ENCODE data around the gene FRRS1.

The FRRS1 gene

DNA sequence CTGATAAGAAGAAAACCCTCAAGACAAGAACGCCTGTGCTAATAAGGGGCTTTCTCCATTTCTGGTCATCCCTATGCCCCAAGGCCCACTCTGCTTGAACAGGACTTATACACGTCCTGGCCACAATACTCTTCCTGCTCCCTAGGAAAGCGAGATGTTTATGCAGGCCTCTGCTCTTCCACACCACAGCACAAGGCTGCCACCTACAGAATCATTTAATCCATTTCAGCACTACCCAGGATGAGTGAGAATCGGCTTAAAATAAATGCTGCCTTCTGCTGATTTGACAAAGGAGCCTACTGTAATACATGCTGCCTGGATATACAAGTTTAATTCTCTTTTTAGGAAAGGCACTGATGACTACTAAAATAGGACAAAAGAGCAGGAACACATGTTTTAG lies 29.4 kb downstream of the FRRS1 start:
- no peak overlapping the region for H3K9ac ChIP-seq (ENCODE audit: low read length)
- TF ChIP-seq EZH2phosphoT487 (IDR thresholded peaks at IDR 0.05; ENCODE audit: low read depth) = no peak
- TF ChIP-seq, protein P1, sequence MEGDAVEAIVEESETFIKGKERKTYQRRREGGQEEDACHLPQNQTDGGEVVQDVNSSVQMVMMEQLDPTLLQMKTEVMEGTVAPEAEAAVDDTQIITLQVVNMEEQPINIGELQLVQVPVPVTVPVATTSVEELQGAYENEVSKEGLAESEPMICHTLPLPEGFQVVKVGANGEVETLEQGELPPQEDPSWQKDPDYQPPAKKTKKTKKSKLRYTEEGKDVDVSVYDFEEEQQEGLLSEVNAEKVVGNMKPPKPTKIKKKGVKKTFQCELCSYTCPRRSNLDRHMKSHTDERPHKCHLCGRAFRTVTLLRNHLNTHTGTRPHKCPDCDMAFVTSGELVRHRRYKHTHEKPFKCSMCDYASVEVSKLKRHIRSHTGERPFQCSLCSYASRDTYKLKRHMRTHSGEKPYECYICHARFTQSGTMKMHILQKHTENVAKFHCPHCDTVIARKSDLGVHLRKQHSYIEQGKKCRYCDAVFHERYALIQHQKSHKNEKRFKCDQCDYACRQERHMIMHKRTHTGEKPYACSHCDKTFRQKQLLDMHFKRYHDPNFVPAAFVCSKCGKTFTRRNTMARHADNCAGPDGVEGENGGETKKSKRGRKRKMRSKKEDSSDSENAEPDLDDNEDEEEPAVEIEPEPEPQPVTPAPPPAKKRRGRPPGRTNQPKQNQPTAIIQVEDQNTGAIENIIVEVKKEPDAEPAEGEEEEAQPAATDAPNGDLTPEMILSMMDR (IDR thresholded peaks at IDR 0.05; ENCODE audit: low read depth, low read length) = peak; percentile 20; the same call in 1 of the 2 replicates
- H4K20me1 ChIP-seq (ENCODE audit: insufficient read depth, low read length) = no peaks in the 10 kb centered on the region
- no peaks in the 10 kb centered on the region for H3K36me3 ChIP-seq (replicated peaks; ENCODE audit: low read depth, low read length)
- no peaks in the 10 kb centered on the region for H3K79me2 ChIP-seq (ENCODE audit: low read length)
- H3K27ac ChIP-seq (ENCODE audit: low read length) = no peak overlapping the region
- no peaks in the 10 kb centered on the region for H3K27me3 ChIP-seq (ENCODE audit: low read depth, low read length)
- no peaks in the 10 kb centered on the region for H3K4me1 ChIP-seq (ENCODE audit: low read length)
- H2AFZ ChIP-seq (ENCODE audit: low read depth, low read length) = no peak overlapping the region
- H3K9me3 ChIP-seq (ENCODE audit: insufficient read depth, low read length) = no peaks in the 10 kb centered on the region
- H3K4me2 ChIP-seq (ENCODE audit: low read length) = no peak overlapping the region
- H3K4me3 ChIP-seq (ENCODE audit: low read length) = no peak overlapping the region

DNA sequence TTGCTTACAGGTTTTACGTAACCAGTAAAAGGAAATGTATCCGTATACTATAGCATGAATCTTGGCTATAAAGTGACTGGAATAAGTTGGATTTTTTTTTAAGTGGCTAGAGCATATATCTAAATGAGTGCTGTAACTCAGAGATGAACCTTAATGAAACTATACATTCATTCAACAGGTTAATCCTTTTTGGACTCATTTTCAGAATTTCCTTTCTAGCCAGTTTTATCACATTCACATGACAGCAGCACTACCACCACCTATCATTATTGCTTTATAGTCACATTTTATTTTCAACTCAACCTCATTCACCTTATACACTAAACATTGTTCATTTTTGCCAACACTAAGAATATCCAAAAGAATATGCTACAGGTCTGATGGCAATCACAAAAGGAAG lies 30.6 kb downstream of the FRRS1 start:
- Histone ChIP-seq H4K20me1 (ENCODE audit: insufficient read depth, low read length) (no peaks in the 10 kb centered on the region), H3K79me2 (ENCODE audit: low read length) (no peaks in the 10 kb centered on the region), H2AFZ (ENCODE audit: low read depth, low read length) (no peak overlapping the region)

DNA sequence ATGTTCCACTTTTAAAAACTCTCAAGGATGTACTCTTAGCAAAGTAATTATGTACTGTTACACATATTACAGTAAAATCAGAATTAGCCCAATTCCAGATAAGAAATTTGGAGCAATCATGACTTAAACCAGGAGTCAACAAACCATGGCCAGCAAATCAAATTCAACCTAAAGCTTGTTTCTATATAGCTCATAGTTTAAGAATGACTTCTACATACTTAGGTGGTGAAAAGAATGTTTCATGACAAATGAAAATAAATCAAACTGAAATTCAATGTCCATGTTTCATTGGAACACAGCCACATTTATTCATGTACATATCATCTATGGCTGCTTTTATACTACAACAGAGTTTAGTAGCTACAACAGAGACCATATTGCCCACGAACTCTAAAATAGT lies 35.1 kb downstream of the FRRS1 start:
- Histone ChIP-seq H3K27me3 (ENCODE audit: low read depth, low read length) (no peaks in the 10 kb centered on the region), H3K4me1 (ENCODE audit: low read length) (no peaks in the 10 kb centered on the region), H3K4me3 (ENCODE audit: low read length) (no peak overlapping the region), H3K36me3 (replicated peaks; ENCODE audit: low read depth, low read length) (no peaks in the 10 kb centered on the region), H2AFZ (ENCODE audit: low read depth, low read length) (no peak overlapping the region), H4K20me1 (ENCODE audit: insufficient read depth, low read length) (no peaks in the 10 kb centered on the region), H3K9ac (ENCODE audit: low read length) (no peak overlapping the region), H3K9me3 (ENCODE audit: insufficient read depth, low read length) (no peaks in the 10 kb centered on the region), H3K79me2 (ENCODE audit: low read length) (no peaks in the 10 kb centered on the region), H3K27ac (ENCODE audit: low read length) (no peak overlapping the region), H3K4me2 (ENCODE audit: low read length) (no peak overlapping the region)
- no peak for TF ChIP-seq EZH2phosphoT487 (IDR thresholded peaks at IDR 0.05; ENCODE audit: low read depth)
- TF ChIP-seq, protein P1 (IDR thresholded peaks at IDR 0.05; ENCODE audit: low read depth, low read length) = no peak

More for the DNA sequence above, 30.6 kb downstream of the FRRS1 start:
- no peaks in the 10 kb centered on the region for H3K36me3 ChIP-seq (replicated peaks; ENCODE audit: low read depth, low read length)
- TF ChIP-seq, protein P1 (IDR thresholded peaks at IDR 0.05; ENCODE audit: low read depth, low read length) = no peak
- TF ChIP-seq EZH2phosphoT487 (IDR thresholded peaks at IDR 0.05; ENCODE audit: low read depth) = no peak
- no peak overlapping the region for H3K4me3 ChIP-seq (ENCODE audit: low read length)
- no peaks in the 10 kb centered on the region for H3K27me3 ChIP-seq (ENCODE audit: low read depth, low read length)
- no peak overlapping the region for H3K9ac ChIP-seq (ENCODE audit: low read length)
- no peak overlapping the region for H3K4me2 ChIP-seq (ENCODE audit: low read length)
- H3K4me1 ChIP-seq (ENCODE audit: low read length) = no peaks in the 10 kb centered on the region
- H3K27ac ChIP-seq (ENCODE audit: low read length) = no peak overlapping the region
- H3K9me3 ChIP-seq (ENCODE audit: insufficient read depth, low read length) = no peaks in the 10 kb centered on the region

DNA sequence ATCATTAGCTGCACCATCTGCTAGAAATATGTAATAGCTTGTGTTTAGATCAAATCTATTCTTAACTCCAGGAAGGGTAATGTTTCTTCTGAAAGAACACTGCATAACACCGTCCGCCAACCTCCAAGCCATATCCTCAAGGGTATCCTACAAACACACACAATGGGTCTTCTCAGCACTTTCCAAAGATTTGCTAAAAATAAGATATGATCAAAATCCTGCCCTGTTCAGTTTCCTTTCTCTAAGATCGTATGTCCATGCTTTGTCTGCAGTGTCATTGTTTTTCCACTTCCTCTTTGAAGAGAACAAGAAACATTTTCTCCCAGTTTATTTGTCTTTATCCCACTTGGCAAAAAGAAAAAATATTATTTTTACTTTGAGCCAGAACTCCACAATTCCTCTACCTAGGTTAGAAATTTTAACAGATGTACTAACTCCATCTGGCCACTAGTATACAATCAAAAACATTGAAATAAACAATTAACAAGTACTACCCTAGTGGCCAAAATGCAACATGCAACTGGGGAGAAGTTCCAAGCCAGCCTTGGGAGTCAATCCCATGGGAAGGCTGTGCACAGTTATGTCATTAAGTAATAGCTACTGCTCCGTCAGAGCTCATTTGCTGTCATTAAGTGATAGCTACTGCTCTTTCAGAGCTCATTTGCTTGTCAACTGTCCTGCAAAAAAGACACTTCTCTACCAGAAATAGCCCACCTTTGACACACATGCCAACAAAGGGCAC lies 37.8 kb downstream of the FRRS1 start:
- no peak for TF ChIP-seq EZH2phosphoT487 (IDR thresholded peaks at IDR 0.05; ENCODE audit: low read depth)
- TF ChIP-seq, protein P1 (IDR thresholded peaks at IDR 0.05; ENCODE audit: low read depth, low read length) = no peak
- Histone ChIP-seq H3K27ac (ENCODE audit: low read length) (no peak overlapping the region), H3K4me1 (ENCODE audit: low read length) (no peaks in the 10 kb centered on the region), H3K36me3 (replicated peaks; ENCODE audit: low read depth, low read length) (no peaks in the 10 kb centered on the region), H3K9me3 (ENCODE audit: insufficient read depth, low read length) (no peaks in the 10 kb centered on the region), H3K4me3 (ENCODE audit: low read length) (no peak overlapping the region), H3K4me2 (ENCODE audit: low read length) (no peak overlapping the region), H3K27me3 (ENCODE audit: low read depth, low read length) (no peaks in the 10 kb centered on the region), H3K9ac (ENCODE audit: low read length) (no peak overlapping the region), H4K20me1 (ENCODE audit: insufficient read depth, low read length) (no peaks in the 10 kb centered on the region), H3K79me2 (ENCODE audit: low read length) (no peaks in the 10 kb centered on the region), H2AFZ (ENCODE audit: low read depth, low read length) (no peak overlapping the region)

Data from OCI-LY3 (cell line).